Lower leg skin (tissue), 3 donors: Measurements from ENCODE around the gene RCOR1.

Source experiments
- CTCF ChIP-seq, 3 donors: fragments of 450-650 bp; IDR thresholded peaks; one replicate each; pipeline ENCODE4 v1.5.1; 2016; ENCODE audit warnings: antibody characterized with exemption in 3 of 3, mild to moderate bottlenecking in 3 of 3, moderate library complexity in 2 of 3
- POLR2A ChIP-seq, 2 donors: fragments of 450-650 bp; IDR thresholded peaks; one replicate each; pipeline ENCODE4 v1.6.1; 2016 to 2017; ENCODE audit warnings: antibody characterized with exemption in 2 of 2, mild to moderate bottlenecking in 1 of 2, moderate library complexity in 1 of 2

DNA sequence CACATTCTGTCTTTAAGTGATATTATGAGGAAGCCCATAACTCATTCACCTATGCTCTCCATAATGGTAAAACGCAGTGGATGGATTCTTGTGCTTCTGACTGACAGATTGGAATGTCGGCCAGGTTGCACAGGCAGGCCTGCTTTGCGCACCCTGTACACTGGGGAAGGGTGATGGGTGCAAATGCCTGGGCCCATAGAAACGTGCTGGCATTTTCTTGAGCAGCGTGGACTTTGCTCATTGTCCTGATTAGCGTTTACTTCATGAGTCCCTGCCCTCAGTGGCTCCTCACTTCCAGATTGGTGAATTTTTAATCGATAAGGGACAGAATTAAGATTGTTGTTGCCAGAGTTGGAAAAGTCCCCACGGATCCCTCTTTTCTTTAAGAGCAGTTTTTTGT lies 103.9 kb downstream of the RCOR1 start:
- no peak for TF ChIP-seq CTCF (IDR thresholded peaks at IDR 0.05)
- TF ChIP-seq POLR2A (IDR thresholded peaks at IDR 0.05) = no peak
